GM18498 (cell line): ENCODE measurements around the gene DUSP8.
"Not testable (repeated sequence)": the region's sequence is repeated elsewhere in the genome, so short reads cannot be mapped to it uniquely, and the experiment has no call there.

Source experiments
- ATAC-seq: cut with Tn5 transposase; IDR thresholded peaks from one replicate; pipeline ENCODE4 v1.9.1; 2021; ENCODE audit warnings: mild to moderate bottlenecking, moderate library complexity; ENCODE audit not compliant: unreplicated experiment

The DUSP8 gene

GRCh38 chr11:1516273-1517067 is 55.6 kb downstream of the DUSP8 start:
- no peak for ATAC-seq

GRCh38 chr11:1515082-1516060 is 56.7 kb downstream of the DUSP8 start:
- ATAC-seq: no peak

- ATAC-seq: no peak
Measured at GRCh38 chr11:1514336-1515061, 57.6 kb downstream of the DUSP8 start.

GRCh38 chr11:1513326-1514296 is 58.5 kb downstream of the DUSP8 start:
- ATAC-seq: no peak

- not testable (repeated sequence) for ATAC-seq
Measured at GRCh38 chr11:1512531-1513258, 59.4 kb downstream of the DUSP8 start.

GRCh38 chr11:1511937-1512496 is 60.1 kb downstream of the DUSP8 start:
- ATAC-seq: no peak

- ATAC-seq: no peak
Measured at GRCh38 chr11:1510928-1511327, 61.1 kb downstream of the DUSP8 start.

- not testable (repeated sequence) for ATAC-seq
Measured at GRCh38 chr11:1510351-1510750, 61.7 kb downstream of the DUSP8 start.

GRCh38 chr11:1509626-1510255 is 62.3 kb downstream of the DUSP8 start:
- ATAC-seq: no peak

GRCh38 chr11:1508986-1509385 is 63.1 kb downstream of the DUSP8 start:
- no peak for ATAC-seq

- ATAC-seq: no peak
Measured at GRCh38 chr11:1508491-1508891, 63.6 kb downstream of the DUSP8 start.

GRCh38 chr11:1507381-1508140 is 64.5 kb downstream of the DUSP8 start:
- ATAC-seq: no peak

GRCh38 chr11:1506981-1507380 is 65.1 kb downstream of the DUSP8 start:
- no peak for ATAC-seq

GRCh38 chr11:1505480-1505879 is 66.6 kb downstream of the DUSP8 start:
- ATAC-seq: no peak

GRCh38 chr11:1504581-1505290 is 67.3 kb downstream of the DUSP8 start:
- no peak for ATAC-seq

GRCh38 chr11:1504138-1504537 is 67.9 kb downstream of the DUSP8 start:
- no peak for ATAC-seq
